IPS-18c (cell line): Measurements from ENCODE around the gene BAG1.

ENCODE experiments used
- H3K4me3 ChIP-seq: 2 replicates; pipeline ENCODE4 v1.7.0; 2013; ENCODE audit warnings: low read depth, mild to moderate bottlenecking, low read length, moderate library complexity; ENCODE audit not compliant: insufficient read depth
- H3K9me3 ChIP-seq: one replicate; pipeline ENCODE4 v1.6.1; 2013; ENCODE audit warnings: mild to moderate bottlenecking, low read length, moderate library complexity; ENCODE audit not compliant: control insufficient read depth, insufficient read depth

The BAG1 gene

DNA sequence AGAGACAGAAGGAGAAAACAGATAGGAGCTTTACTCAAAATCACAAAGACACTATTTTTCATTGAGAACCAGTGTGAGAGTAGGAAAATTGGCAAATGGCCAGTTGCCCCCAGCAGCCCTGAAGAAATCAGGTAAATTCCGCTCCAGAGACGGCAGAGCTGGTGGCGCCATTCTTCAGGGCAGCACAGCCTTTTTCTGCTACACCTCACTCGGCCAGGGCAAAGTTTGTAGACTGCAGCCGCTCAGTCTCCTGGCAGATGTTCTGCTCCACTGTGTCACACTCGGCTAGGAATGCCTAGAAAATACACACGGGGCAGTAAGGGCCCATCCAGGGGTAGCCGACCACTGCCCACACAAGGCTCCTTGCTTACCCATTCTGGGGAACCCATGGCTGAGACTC lies 9.5 kb downstream of the BAG1 start:
- no peaks in the 10 kb centered on the region for H3K9me3 ChIP-seq
- H3K4me3 ChIP-seq, result no peak overlapping the region

DNA sequence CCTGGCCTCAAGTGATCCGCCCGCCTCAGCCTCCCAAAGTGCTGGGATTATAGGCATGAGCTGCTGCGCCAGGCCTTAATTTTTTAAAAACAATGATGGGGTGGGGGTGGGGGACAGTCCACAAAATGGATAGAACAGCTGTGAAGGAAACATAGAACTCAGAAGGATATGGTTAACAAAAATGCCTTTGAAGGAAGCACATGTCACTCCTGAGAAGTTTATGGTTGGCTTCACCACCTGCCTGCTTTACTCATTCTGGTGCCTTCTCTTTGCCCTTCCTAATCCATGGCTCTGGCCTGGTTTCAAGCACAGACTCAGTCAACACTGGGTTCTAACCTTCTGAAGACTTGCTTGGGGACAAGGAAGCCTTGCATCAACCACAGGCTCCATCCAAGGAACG lies 10.3 kb downstream of the BAG1 start:
- Histone ChIP-seq H3K9me3 (no peaks in the 10 kb centered on the region), H3K4me3 (no peak overlapping the region)

DNA sequence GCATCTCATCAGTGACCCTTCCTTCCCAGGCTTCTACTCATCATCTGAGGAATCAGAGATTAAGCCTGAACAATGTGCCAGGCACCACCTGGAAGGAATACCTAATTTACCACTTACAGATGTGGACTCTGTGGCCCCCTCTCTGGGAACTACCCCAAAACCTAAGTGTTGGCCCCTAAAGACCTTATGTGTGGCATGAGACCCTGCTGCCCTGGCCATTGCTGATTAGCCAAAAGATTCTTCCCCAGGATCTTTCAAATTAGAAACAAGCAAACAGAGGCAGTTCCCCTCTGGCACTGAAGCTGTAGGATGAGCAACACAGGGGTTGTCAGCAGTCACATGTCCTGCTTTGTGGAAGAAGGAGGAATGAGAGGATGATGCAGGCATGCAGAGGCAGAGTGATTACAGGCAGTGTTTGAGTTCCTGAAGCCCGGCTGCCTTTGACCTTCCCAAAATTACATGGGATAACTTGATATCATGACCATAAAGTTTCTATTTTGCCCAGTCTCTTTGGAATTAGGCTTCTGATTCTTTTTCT lies 14.0 kb downstream of the BAG1 start:
- Histone ChIP-seq H3K4me3 (no peak overlapping the region), H3K9me3 (no peaks in the 10 kb centered on the region)

DNA sequence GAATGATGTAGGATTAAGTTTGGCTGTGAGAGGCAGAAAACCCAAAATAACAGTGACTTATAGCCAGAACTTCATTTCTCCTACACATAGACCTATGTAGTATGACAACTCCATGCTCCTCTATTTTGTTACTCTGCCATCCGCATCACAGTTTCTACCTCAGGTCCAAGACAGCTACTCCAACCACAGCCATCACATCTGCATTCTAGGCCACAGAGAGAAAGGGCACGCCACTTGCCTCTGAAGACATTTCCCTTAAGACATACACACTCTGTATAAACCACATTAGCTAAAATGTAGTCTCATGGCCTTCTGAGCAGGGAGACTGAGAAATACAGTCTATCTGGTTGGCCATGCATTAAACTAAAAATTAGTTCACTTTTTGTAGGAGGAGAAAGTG lies 14.5 kb downstream of the BAG1 start:
- no peak overlapping the region for H3K4me3 ChIP-seq
- H3K9me3 ChIP-seq, result no peaks in the 10 kb centered on the region

DNA sequence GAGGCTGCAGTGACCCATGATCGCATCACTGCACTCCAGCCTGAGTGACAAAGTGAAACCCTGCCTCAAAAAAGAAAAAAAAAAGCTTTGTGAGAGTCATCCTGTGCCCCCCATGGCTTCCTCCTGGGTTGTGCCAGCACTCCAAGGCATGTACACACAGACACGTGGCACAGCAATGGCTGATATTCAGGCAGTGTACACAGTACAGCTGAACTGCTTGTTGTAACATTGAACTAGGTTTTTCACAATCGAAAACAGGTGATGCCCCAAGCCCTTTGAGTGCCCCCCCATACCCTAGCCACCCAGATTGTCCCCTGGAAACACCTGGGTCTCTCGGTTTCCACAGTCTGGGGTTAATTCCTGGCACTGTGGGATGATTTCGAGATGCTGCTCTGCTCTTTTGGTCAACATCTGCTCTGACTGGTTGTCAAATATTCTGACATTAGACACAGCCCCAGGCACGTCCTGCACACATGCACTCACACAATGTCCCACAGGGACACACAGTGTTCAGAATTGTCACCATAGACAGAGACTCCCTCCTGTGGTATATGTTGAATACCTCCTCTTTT lies 15.3 kb downstream of the BAG1 start:
- Histone ChIP-seq H3K9me3 (no peaks in the 10 kb centered on the region), H3K4me3 (no peak overlapping the region)

DNA sequence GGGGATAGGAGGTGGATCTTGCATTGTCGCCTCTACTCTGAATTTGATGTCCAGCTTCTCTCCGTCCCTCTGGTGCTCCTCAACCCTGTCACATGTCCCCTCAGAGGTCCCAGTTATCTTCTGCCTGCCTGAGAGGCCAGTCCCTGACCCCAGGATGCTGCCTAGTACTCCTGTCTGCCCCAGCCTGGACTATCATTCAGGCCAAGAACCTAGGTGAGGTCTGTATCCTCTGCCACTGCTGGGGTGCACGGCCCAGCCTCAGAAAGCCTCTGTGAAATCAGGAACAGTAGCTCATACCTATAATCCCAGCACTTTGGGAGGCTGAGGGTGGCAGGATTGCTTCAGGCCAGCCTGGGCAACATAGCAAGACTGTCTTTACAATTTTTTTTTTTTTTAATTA lies 15.9 kb downstream of the BAG1 start:
- Histone ChIP-seq H3K9me3 (no peaks in the 10 kb centered on the region), H3K4me3 (no peak overlapping the region)

DNA sequence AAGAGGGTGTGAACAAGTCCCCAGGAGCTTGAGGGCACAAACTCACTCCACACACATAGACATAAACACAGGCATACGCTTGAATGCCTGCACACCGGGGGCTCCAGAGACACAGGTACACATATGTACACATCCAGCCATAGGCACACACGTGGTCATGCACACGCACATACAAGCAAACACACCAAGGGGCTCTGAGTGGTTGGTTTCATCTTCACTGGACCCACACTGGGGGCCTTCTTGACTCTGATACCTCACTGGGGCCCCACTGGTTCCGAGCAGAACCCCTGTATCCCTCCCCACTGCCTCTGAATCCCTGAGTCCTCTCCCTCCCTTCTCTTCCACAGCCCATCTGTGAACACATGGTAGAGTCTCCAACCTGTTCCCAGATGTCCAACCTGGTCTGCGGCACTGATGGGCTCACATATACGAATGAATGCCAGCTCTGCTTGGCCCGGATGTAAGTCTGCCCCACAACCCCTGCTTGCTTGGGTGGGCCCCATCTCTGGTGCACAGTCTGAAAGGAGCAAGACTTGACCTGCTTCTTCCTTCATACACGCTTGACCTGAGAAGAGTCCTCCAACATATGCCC lies 18.1 kb downstream of the BAG1 start:
- Histone ChIP-seq H3K9me3 (no peaks in the 10 kb centered on the region), H3K4me3 (no peak overlapping the region)

DNA sequence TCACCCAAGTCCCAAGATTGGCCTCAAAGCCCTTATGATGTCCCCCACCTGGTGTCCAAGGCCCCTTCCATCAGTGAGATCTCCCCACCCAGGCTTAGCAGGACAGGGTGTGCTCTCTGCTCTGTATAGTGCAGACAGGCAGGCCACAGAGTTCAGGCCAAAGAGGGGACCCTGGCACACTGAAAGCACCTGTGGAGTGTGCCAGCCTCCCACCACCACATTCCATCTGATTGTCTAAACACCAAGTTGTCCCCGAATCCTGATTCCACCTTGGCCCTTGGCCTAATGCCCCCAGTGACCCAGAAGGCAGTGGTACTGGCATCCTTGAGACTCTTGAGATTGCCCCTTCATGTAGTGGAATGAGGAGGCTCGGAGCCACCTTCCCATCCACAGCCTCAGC lies 19.2 kb downstream of the BAG1 start:
- Histone ChIP-seq H3K4me3 (no peak overlapping the region), H3K9me3 (no peaks in the 10 kb centered on the region)

DNA sequence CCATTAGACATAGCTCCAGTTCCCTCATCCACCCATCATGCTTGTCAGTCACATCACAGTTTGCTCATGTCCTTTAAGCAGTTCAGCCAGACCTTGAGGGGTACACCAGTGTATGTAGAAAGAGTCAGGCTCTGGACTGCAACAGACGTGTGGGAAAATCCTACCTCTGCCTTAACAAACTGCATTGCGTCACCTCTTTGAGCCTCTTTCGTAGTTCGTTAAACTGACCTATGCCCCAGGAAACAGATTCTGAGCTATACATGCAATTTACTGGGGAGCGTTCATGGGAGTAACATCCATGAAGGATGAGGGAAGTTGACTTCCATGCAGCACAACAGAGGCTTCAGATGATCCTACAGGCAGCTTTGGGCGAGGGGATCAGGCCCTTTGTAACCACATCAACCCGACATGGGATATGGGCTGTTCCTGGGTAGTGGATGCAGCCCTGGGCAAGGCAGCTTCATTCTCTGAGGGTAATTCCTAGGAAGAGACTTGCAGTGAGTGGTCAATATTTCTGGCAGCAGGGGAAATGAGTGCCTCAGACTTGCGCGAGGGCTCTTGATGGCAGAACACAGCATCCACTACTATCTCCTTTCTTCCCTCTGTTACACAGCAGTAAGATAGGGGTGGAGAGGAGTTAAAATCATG lies 20.2 kb downstream of the BAG1 start:
- Histone ChIP-seq H3K9me3 (no peaks in the 10 kb centered on the region), H3K4me3 (no peak overlapping the region)

DNA sequence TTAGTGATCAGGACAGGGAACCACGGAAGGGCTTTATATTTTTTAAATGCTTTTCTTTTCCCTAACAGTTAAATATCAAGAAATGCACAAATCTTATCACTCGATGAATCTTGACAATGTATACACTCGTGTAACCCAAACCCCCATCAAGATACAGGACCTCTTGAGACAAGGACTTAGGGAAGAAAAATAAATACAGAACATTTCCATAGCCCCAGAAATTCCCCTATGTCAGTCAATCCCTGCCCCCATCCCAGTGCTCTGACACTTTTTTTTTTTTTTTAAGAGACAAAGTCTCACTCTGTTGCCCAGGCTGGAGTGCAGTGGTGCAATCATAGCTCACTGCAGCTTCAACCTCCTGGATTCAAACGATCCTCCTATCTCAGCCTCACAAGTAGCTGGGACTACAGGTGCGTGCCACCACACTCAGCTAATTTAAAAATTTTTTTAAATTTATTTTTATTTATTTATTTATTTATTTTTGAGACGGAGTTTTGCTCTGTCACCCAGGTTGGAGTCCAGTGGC lies 21.8 kb downstream of the BAG1 start:
- Histone ChIP-seq H3K9me3 (no peaks in the 10 kb centered on the region), H3K4me3 (no peak overlapping the region)

DNA sequence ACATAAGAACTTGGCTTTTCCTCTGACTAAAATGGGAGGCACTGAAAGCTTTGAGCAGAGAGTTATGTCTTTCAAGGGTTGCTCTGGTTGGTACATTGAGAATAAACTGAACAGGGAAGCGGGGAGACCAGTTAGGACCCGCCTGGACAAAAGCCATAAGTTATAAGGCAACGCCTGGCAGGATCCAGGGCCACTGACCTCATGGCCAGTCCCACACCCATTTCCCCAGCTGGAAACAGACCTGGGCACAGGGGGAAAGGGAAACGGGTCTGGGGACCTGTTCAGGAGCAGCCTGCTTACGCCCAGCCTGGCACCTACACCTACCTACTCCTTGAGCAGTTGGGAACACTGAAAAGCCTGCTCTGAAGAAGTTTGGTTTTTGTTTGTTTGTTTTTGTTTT lies 23.2 kb downstream of the BAG1 start:
- no peaks in the 10 kb centered on the region for H3K9me3 ChIP-seq
- no peak overlapping the region for H3K4me3 ChIP-seq

DNA sequence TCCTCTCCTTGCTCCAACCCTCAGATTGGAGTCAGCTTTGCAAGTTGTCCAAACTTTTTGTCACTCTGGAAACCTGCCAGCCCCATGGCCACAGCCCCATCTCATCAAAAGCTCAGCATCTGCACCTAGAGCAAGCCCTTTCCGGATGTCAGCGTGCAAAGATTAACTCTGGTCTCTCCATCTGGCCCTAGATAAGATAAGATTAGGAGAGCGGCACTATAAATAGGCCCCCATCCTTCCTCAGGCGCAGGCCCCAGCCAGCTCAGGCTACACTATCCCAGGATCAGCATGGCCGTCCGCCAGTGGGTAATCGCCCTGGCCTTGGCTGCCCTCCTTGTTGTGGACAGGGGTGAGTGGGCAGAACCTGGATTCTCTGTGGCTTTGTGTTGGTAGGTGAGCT lies 24.6 kb downstream of the BAG1 start, which contains the start of gene SPINK4:
Gene SPINK4 (plus strand): TSS at position 247 of the 400 bp plus-strand sequence. CDS start 42 bp downstream, at position 289.
- Histone ChIP-seq H3K9me3 (no peaks in the 10 kb centered on the region), H3K4me3 (no peak within 1 kb of the TSS)

DNA sequence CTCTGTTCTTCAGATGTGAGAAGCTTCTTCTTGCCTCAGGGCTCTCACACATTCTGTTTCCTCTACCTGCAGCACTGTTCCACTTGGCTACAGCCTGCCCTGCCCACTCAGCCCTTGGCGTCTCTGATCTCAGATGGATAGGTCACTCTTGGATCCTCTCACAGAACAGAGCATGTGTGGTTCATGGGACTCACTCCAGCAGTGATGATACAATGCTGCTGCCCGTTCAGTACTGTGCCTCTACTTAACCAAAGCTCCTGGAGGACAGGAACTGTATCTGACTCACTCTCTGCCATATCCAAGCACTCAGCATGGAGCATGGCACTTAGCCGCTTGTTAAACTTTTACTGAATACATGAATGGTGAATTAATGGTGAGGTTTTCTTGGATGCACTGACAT lies 27.9 kb downstream of the BAG1 start:
- H3K4me3 ChIP-seq, result no peak overlapping the region

DNA sequence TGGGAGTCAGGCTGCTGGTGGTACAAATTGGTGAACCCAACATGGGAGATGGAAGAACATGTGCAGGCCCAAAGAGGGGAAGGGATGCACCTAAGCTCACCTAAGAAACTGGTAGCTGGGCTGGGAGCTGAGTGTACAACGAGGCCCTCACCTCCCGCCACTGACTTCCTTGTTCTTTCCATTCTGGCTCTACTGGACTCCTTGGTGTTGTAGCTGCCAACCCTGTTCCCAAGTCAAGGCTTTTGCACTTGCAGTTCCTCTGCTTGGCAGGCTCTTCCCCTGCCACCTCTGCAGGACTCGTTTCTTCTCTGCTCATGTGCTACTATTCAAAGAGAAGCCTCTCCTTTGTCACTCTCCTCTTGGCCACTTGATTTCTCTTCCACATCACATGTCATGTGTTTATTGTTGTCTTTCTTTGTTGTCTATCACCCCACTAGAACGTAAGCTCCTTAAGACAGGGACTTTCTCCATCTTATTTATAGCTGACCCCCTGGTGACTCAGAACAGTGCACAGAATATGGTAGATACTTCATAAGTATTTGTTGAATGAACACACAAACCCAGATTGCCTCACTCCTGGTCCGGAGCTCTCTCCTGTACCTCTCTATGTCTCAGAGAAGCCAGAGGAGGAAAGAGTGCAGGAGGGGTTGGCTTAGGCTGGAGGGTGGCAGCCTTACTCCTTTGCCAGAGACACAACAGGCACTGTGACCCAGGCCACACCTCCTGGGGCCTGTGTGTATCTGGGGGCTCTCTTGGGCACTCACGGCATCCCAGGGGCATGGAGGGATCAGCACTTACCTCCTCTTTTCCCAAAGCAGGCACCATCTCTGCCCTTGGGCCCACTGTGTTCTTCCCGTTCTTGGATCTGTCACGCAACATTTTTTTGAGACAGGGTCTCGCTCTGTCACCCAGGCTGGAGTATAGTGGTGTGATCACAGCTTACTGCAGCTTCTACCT lies 29.7 kb downstream of the BAG1 start:
- Histone ChIP-seq H3K4me3 (no peak overlapping the region), H3K9me3 (peaks cover under 1% of the 10 kb centered on the region)

More for the DNA sequence above, 27.9 kb downstream of the BAG1 start:
- H3K9me3 ChIP-seq, result no peaks in the 10 kb centered on the region

DNA sequence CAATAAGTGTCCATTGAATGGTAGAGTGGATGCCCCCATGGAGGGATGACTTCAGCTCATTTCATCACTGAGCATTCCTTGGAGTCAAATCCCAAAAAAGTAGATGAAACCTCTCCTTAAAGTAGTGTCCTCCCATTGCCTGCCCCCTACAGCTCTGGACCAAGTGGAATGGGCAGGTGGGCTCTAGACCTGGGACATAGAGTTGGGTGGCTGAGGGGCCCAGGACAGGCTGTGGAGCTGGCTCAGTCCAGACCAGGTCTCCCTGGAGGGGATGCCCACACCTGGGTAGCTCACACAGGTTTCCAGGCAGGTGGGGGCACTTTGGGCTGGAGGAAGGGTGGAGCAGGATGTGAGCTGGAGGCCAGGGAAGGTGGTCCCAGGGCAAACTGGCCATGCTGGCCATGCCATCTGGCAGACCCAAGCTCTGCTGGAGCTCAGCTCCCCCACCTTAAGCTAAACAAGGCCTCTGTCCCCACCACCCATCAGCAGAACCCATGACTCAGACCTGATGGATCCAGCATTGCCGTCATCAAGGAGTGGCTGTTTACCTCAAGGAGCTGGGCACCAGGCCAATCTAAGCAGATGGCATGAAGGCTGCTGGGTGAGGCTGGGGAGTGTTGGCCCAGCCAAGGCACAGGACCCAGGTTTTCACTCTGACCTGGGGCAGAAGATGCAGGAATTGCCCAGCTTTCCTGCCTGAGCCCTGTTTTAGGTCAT lies 30.7 kb downstream of the BAG1 start:
- Histone ChIP-seq H3K4me3 (no peak overlapping the region), H3K9me3 (peaks cover 3% of the 10 kb centered on the region)

DNA sequence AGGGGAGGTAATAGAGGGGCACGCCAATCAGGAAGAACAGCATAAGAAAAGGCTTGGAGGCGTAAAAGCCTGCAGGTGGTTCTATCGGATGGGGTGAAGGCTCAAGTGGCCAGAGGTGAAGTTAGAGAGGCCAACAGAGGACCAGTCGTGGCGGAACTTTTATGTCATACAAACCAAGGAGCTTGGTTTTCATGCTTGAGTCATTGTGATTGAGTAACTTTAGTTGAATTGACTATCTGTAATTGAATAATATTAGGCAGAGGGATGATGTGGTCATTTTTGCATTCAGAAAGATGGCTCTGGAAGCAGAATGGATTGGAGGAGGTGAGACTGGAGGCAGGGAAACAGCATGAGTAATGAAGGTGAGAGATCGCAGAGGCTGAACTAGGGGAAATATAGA lies 31.7 kb downstream of the BAG1 start:
- Histone ChIP-seq H3K4me3 (no peak overlapping the region; the same call in 1 of the 2 replicates), H3K9me3 (peaks cover 3% of the 10 kb centered on the region)

DNA sequence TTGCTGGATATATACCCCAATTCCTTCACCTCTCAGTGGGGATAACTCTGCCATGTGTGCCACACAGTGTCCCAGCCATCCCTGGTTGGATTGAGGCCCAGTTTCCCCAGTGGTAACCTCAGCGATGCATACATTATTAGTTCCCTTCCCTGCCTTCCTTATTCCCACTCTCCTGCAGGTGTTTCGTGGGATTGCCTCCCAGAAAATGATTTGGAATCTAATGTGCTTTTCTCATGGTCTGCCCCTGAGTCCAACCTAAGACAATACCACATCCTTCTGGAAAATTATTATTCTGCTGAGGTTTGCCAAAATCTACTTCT lies 32.9 kb downstream of the BAG1 start:
- H3K9me3 ChIP-seq, result peaks cover 3% of the 10 kb centered on the region
- no peak overlapping the region for H3K4me3 ChIP-seq
